Hair follicle dermal papilla cell (primary cell): ENCODE data around the gene ASB9. TPM values are rescaled to one million over a fixed set of nuclear protein-coding genes. Genes with fewer than 3 reads are reported as not detected.

Experiments
- total RNA-seq: library from RNA; depleted of rRNA; stranded (reverse); fragments of >200 nt; gene quantifications from 2 replicates; pipeline ENCODE4 v1.2.3, GENCODE V29; 2012

ASB9 gene
- total RNA-seq: 3.0 and 3.2 TPM in 2 replicates

GRCh38 chrX:15269618-15270521 lies at the start of gene ASB9:
Gene ASB9, minus strand, starts transcription at chrX:15270083. Its CDS starts 209 bp downstream, at chrX:15269874.

GRCh38 chrX:15315509-15315908 lies 45.6 kb upstream of the ASB9 start, which contains the start of gene ASB11:
Gene ASB11, minus strand, starts transcription at chrX:15315640. Its CDS starts 35 bp downstream, at chrX:15315605.

Other genes starting within 250 kb of the ASB9 start
- not detected in 2 replicates for gene ASB11, start 45.6 kb upstream of the ASB9 start, total RNA-seq
- 9.4 and 12.2 TPM in 2 replicates for gene PIGA, start 65.4 kb upstream of the ASB9 start, total RNA-seq
- 0.32 and 0.97 TPM in 2 replicates for gene VEGFD, start 114.3 kb upstream of the ASB9 start, total RNA-seq
- 6.5 and 8.4 TPM in 2 replicates for gene PIR, start 223.2 kb upstream of the ASB9 start, total RNA-seq
- gene BMX, start 230.7 kb upstream of the ASB9 start, total RNA-seq: not detected in 2 replicates